Astrocyte (in vitro differentiated cells and primary cell): ENCODE measurements around the gene MEGF8. TPM values are rescaled to one million over a fixed set of nuclear protein-coding genes. Genes with fewer than 3 reads are reported as not detected.

Source experiments
- DNase-seq: peaks from one replicate; pipeline ENCODE4 v3.0.0-alpha.2; 2010; ENCODE audit warnings: low read depth
- FAIRE-seq: peaks from 2 replicates; lab custom pipeline; 2011; peaks lifted over from hg19 to GRCh38; lab: Jason Lieb, UNC
- H2AFZ ChIP-seq: 2 replicates; pipeline ENCODE4 v1.6.0; 2012; ENCODE audit warnings: low read depth, low read length, inconsistent platforms
- H3K27ac ChIP-seq: 2 replicates; pipeline ENCODE4 v1.5.1; 2011; ENCODE audit warnings: low read depth, low read length, inconsistent platforms
- H3K27me3 ChIP-seq: 2 replicates; pipeline ENCODE4 v1.6.0; 2011; ENCODE audit warnings: low read length, inconsistent platforms; ENCODE audit not compliant: insufficient read depth
- H3K36me3 ChIP-seq: 2 replicates; pipeline ENCODE4 v1.5.1; 2011; ENCODE audit warnings: low read length, inconsistent platforms; ENCODE audit not compliant: insufficient read depth
- H3K4me1 ChIP-seq: 2 replicates; pipeline ENCODE4 v1.5.1; 2011; ENCODE audit warnings: low read length, inconsistent platforms; ENCODE audit not compliant: insufficient read depth
- H3K4me2 ChIP-seq: 2 replicates; pipeline ENCODE4 v1.6.0; 2012; ENCODE audit warnings: low read length, inconsistent platforms
- H3K4me3 ChIP-seq: 2 replicates; pipeline ENCODE4 v1.5.1; 2011; ENCODE audit warnings: low read depth, mild to moderate bottlenecking, low read length, inconsistent platforms; ENCODE audit not compliant: insufficient read depth
- H3K79me2 ChIP-seq: 2 replicates; pipeline ENCODE4 v1.6.0; 2012; ENCODE audit warnings: mild to moderate bottlenecking, low read length, inconsistent platforms; ENCODE audit not compliant: insufficient read depth
- H3K9ac ChIP-seq: 2 replicates; pipeline ENCODE4 v1.6.0; 2012; ENCODE audit warnings: mild to moderate bottlenecking, low read length, inconsistent platforms
- H3K9me3 ChIP-seq: 2 replicates; pipeline ENCODE4 v1.5.1; 2012; ENCODE audit warnings: low read depth, mild to moderate bottlenecking, low read length, inconsistent platforms; ENCODE audit not compliant: insufficient read depth
- H4K20me1 ChIP-seq: 2 replicates; pipeline ENCODE4 v1.6.0; 2012; ENCODE audit warnings: low read length, inconsistent platforms; ENCODE audit not compliant: insufficient read depth
- H3K27ac Mint-ChIP-seq: one replicate; pipeline ENCODE4 v1.8.0; 2021; ENCODE audit warnings: mild to moderate bottlenecking, mixed read lengths; ENCODE audit not compliant: unreplicated experiment
- H3K27me3 Mint-ChIP-seq: one replicate; pipeline ENCODE4 v1.8.0; 2021; ENCODE audit warnings: low read depth, mixed read lengths; ENCODE audit not compliant: unreplicated experiment
- H3K36me3 Mint-ChIP-seq: one replicate; pipeline ENCODE4 v1.8.0; 2021; ENCODE audit warnings: low read depth, mixed read lengths; ENCODE audit not compliant: unreplicated experiment
- H3K4me1 Mint-ChIP-seq: one replicate; pipeline ENCODE4 v1.8.0; 2021; ENCODE audit warnings: low read depth, mixed read lengths; ENCODE audit not compliant: unreplicated experiment
- H3K4me3 Mint-ChIP-seq: one replicate; pipeline ENCODE4 v1.8.0; 2021; ENCODE audit warnings: mild to moderate bottlenecking, moderate library complexity, mixed read lengths; ENCODE audit not compliant: unreplicated experiment
- H3K9me3 Mint-ChIP-seq: one replicate; pipeline ENCODE4 v1.8.0; 2021; ENCODE audit warnings: mild to moderate bottlenecking, mixed read lengths; ENCODE audit not compliant: unreplicated experiment
- CTCF ChIP-seq: IDR thresholded peaks from 2 replicates; pipeline ENCODE4 v1.5.1; 2011; ENCODE audit warnings: low read depth, mild to moderate bottlenecking, inconsistent platforms, low read length, moderate library complexity; ENCODE audit not compliant: insufficient read depth
- EZH2 ChIP-seq: IDR thresholded peaks from 2 replicates; pipeline ENCODE4 v1.6.1; 2012; ENCODE audit warnings: mild to moderate bottlenecking, low read length, inconsistent platforms; ENCODE audit not compliant: insufficient read depth
- total RNA-seq: library from RNA; stranded (reverse); gene quantifications from 2 replicates; pipeline ENCODE4 v1.2.1, GENCODE V29; 2021

The MEGF8 gene
- total RNA-seq, 1 donor from 2014 or later, result 42.0 TPM

GRCh38 chr19:42288387-42288786 lies 37.0 kb upstream of the MEGF8 start:
- peaks cover 11% of the 10 kb centered on the region for H3K4me1 Mint-ChIP-seq
- no peak overlapping the region for H3K9ac ChIP-seq
- no peaks in the 10 kb centered on the region for H3K27me3 Mint-ChIP-seq
- no peak overlapping the region for H3K27ac Mint-ChIP-seq
- H2AFZ ChIP-seq, result no peak overlapping the region
- peaks cover 22% of the 10 kb centered on the region for H3K4me1 ChIP-seq
- TF ChIP-seq EZH2, result no peak
- no peak for TF ChIP-seq CTCF
- FAIRE-seq (no peak), DNase-seq (no peak)
- no peaks in the 10 kb centered on the region for H3K9me3 ChIP-seq
- no peak overlapping the region for H3K4me3 ChIP-seq
- peaks cover 38% of the 10 kb centered on the region for H3K79me2 ChIP-seq
- H3K27ac ChIP-seq, result no peak overlapping the region
- peaks cover 4% of the 10 kb centered on the region for H3K36me3 Mint-ChIP-seq
- H3K27me3 ChIP-seq, result no peaks in the 10 kb centered on the region
- H3K9me3 Mint-ChIP-seq, result peaks cover 2% of the 10 kb centered on the region
- peaks cover 18% of the 10 kb centered on the region for H3K36me3 ChIP-seq
- no peak overlapping the region for H3K4me3 Mint-ChIP-seq
- H4K20me1 ChIP-seq, result peaks cover 81% of the 10 kb centered on the region
- H3K4me2 ChIP-seq, result no peak overlapping the region

- Histone ChIP-seq H3K27me3 (no peaks in the 10 kb centered on the region), H3K4me1 (peaks cover 20% of the 10 kb centered on the region), H3K79me2 (peaks cover 37% of the 10 kb centered on the region), H4K20me1 (peaks cover 82% of the 10 kb centered on the region), H3K4me2 (no peak overlapping the region), H3K36me3 (peaks cover 18% of the 10 kb centered on the region), H3K27ac (no peak overlapping the region), H3K9ac (no peak overlapping the region), H3K9me3 (no peaks in the 10 kb centered on the region), H3K4me3 (no peak overlapping the region), H2AFZ (no peak overlapping the region)
- TF ChIP-seq CTCF (no peak), EZH2 (no peak)
- FAIRE-seq (no peak), DNase-seq (no peak)
- no peak overlapping the region for H3K27ac Mint-ChIP-seq
- H3K9me3 Mint-ChIP-seq, result peaks cover 2% of the 10 kb centered on the region
- H3K36me3 Mint-ChIP-seq, result peaks cover 4% of the 10 kb centered on the region
- H3K27me3 Mint-ChIP-seq, result no peaks in the 10 kb centered on the region
- H3K4me3 Mint-ChIP-seq, result no peak overlapping the region
- H3K4me1 Mint-ChIP-seq, result peaks cover 11% of the 10 kb centered on the region
Observed at GRCh38 chr19:42288881-42289555, 36.4 kb upstream of the MEGF8 start.

- Histone ChIP-seq H3K9me3 (no peaks in the 10 kb centered on the region), H3K9ac (no peak overlapping the region), H3K4me1 (peaks cover 18% of the 10 kb centered on the region), H3K4me3 (no peak overlapping the region), H3K27me3 (no peaks in the 10 kb centered on the region), H3K27ac (no peak overlapping the region), H3K4me2 (no peak overlapping the region), H3K36me3 (peaks cover 18% of the 10 kb centered on the region), H2AFZ (no peak overlapping the region), H3K79me2 (peaks cover 35% of the 10 kb centered on the region), H4K20me1 (peaks cover 81% of the 10 kb centered on the region)
- no peak for FAIRE-seq
- Mint-ChIP-seq H3K27ac (no peak overlapping the region), H3K4me1 (peaks cover 11% of the 10 kb centered on the region), H3K36me3 (peaks cover 4% of the 10 kb centered on the region), H3K9me3 (peaks cover 2% of the 10 kb centered on the region), H3K27me3 (no peaks in the 10 kb centered on the region), H3K4me3 (no peak overlapping the region)
- no peak for DNase-seq
- TF ChIP-seq CTCF (no peak), EZH2 (no peak)
Observed at GRCh38 chr19:42289556-42290041, 35.8 kb upstream of the MEGF8 start.
